Midbrain (tissue), 1 donor: Measurements from ENCODE around the gene TM4SF4.

Experiments
- DNase-seq: peaks from one replicate; lab custom pipeline; 2025; lab: John Stamatoyannopoulos, UW

TM4SF4 gene

GRCh38 chr3:149486726-149487125 is 12.2 kb downstream of the TM4SF4 start:
- DNase-seq = no peak

- DNase-seq = no peak
Observed at GRCh38 chr3:149487598-149488197, 13.2 kb downstream of the TM4SF4 start.

- DNase-seq = no peak
Observed at GRCh38 chr3:149489060-149489690, 14.7 kb downstream of the TM4SF4 start.

- no peak for DNase-seq
Observed at GRCh38 chr3:149490260-149490971, 15.9 kb downstream of the TM4SF4 start.

- no peak for DNase-seq
Observed at GRCh38 chr3:149493315-149494021, 19.0 kb downstream of the TM4SF4 start.

GRCh38 chr3:149494022-149494758 is 19.7 kb downstream of the TM4SF4 start:
- peak; percentile 55 for DNase-seq

GRCh38 chr3:149494759-149495580 is 20.5 kb downstream of the TM4SF4 start:
- DNase-seq = no peak

GRCh38 chr3:149495581-149496125 is 21.2 kb downstream of the TM4SF4 start:
- no peak for DNase-seq

GRCh38 chr3:149496891-149497290 is 22.4 kb downstream of the TM4SF4 start:
- no peak for DNase-seq

- no peak for DNase-seq
Observed at GRCh38 chr3:149497966-149498670, 23.6 kb downstream of the TM4SF4 start.

- DNase-seq = no peak
Observed at GRCh38 chr3:149501524-149501923, 27.0 kb downstream of the TM4SF4 start.

- no peak for DNase-seq
Observed at GRCh38 chr3:149502438-149502837, 27.9 kb downstream of the TM4SF4 start.

GRCh38 chr3:149506540-149506939 is 32.0 kb downstream of the TM4SF4 start:
- DNase-seq = no peak

- no peak for DNase-seq
Observed at GRCh38 chr3:149506965-149507364, 32.5 kb downstream of the TM4SF4 start.

GRCh38 chr3:149507491-149508324 is 33.2 kb downstream of the TM4SF4 start:
- no peak for DNase-seq

- DNase-seq = no peak
Observed at GRCh38 chr3:149509526-149509925, 35.0 kb downstream of the TM4SF4 start.

GRCh38 chr3:149510480-149510879 is 36.0 kb downstream of the TM4SF4 start:
- no peak for DNase-seq

GRCh38 chr3:149511040-149511626 is 36.6 kb downstream of the TM4SF4 start:
- no peak for DNase-seq
